Upper lobe of right lung (tissue), 1 donor: ENCODE data around the gene EML4. TPM values are rescaled to one million over a fixed set of nuclear protein-coding genes. Genes with fewer than 3 reads are reported as not detected.

Experiments used
- ATAC-seq: fragments of 200-7000 bp; cut with Tn5 transposase; one replicate; pipeline ENCODE4 v1.9.1; 2020; ENCODE audit warnings: mild to moderate bottlenecking, moderate library complexity
- DNase-seq: peaks from one replicate; pipeline ENCODE4 v3.0.0-alpha.2; 2020
- H3K27ac ChIP-seq: fragments of 200-600 bp; one replicate; pipeline ENCODE4 v1.8.0; 2022
- H3K27me3 ChIP-seq: fragments of 200-600 bp; one replicate; pipeline ENCODE4 v1.8.0; 2022; ENCODE audit warnings: mild to moderate bottlenecking
- H3K36me3 ChIP-seq: fragments of 200-600 bp; one replicate; pipeline ENCODE4 v1.8.0; 2022
- H3K4me1 ChIP-seq: fragments of 200-600 bp; one replicate; pipeline ENCODE4 v1.8.0; 2022
- H3K4me3 ChIP-seq: fragments of 200-600 bp; one replicate; pipeline ENCODE4 v1.8.0; 2022; ENCODE audit warnings: mild to moderate bottlenecking
- H3K9me3 ChIP-seq: fragments of 200-600 bp; one replicate; pipeline ENCODE4 v1.8.0; 2022
- CTCF ChIP-seq: fragments of 200-600 bp; IDR thresholded peaks from one replicate; pipeline ENCODE4 v1.8.0; 2022; ENCODE audit warnings: antibody characterized with exemption
- intact Hi-C: fragments of 100-400 bp; cut with DNase I; formaldehyde crosslinking; loops from one replicate; pipeline ENCODE4 v1.11.0; 2022
- total RNA-seq: library from RNA; stranded (reverse); fragmentation: NEBNext Ultra II Directional; extraction: Animal tissue kit (Norgen Biotek cat#: 25700); gene quantifications from one replicate; pipeline ENCODE4 v1.2.1, GENCODE V29; 2021
- donor health status: DM: no; HTN: yes; CAD: no; lungs with severe emphysema.

EML4 gene
- total RNA-seq, 1 donor from 2014 or later: 83.0 TPM

DNA sequence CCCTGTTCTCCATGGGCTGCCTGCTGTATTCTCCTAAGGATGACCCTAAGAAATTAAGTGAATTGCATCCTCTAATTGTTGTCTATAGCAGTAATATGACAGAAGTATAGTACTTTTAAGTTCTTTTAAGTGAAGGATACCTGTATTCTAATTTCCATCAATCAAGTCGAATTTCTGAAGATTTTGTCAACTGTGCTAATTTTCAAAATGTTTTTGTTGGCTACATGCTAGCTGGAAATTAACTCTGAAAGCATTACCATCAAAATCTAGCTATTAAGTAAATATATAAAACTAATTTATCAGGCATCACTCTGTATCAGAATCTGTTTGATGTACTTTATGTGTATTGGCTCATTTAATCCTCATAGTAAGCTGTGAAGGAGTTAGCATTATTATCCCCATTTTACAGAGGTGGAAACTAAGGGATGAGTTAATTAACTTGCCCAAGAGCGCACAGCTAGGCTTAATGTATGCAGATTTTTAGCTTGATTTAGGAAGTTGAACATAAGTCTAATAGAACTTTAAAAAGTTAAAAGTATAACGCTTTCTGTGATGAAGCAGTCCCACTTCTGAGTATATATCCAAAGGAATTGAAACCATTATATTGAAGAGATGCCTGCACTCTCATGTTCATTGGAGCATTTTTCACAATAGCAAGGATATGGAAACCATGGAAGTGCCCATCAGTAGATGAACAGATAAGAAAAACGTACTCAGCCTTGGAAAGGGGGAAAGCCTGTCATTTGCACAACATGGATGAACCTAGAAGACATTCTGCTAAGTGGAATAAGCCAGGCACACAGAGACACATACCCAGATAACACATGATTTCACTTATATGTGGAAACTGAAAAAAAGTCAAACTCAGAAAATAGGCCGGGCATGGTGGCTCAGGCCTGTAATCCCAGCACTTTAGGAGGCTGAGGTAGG is 32.0 kb downstream of the EML4 start:
- no peak for TF ChIP-seq CTCF
- DNase-seq: no peak
- Histone ChIP-seq H3K27ac (no peak overlapping the region), H3K27me3 (no peaks in the 10 kb centered on the region), H3K4me3 (no peak overlapping the region), H3K9me3 (no peaks in the 10 kb centered on the region), H3K4me1 (peaks cover 25% of the 10 kb centered on the region), H3K36me3 (no peaks in the 10 kb centered on the region)
- intact Hi-C loops: no loop called here
- no peak for ATAC-seq

GRCh38 chr2:42202634-42203008 is 33.5 kb downstream of the EML4 start:
- peaks cover 14% of the 10 kb centered on the region for H3K4me1 ChIP-seq
- no peaks in the 10 kb centered on the region for H3K36me3 ChIP-seq
- no peak overlapping the region for H3K4me3 ChIP-seq
- no peak overlapping the region for H3K27ac ChIP-seq
- no peaks in the 10 kb centered on the region for H3K9me3 ChIP-seq
- TF ChIP-seq CTCF: no peak
- H3K27me3 ChIP-seq: no peaks in the 10 kb centered on the region
- intact Hi-C loops: no loop called here
- DNase-seq (no peak), ATAC-seq (no peak)

GRCh38 chr2:42203792-42204191 is 34.6 kb downstream of the EML4 start:
- Histone ChIP-seq H3K9me3 (no peaks in the 10 kb centered on the region), H3K4me1 (peaks cover 14% of the 10 kb centered on the region), H3K4me3 (no peak overlapping the region), H3K36me3 (no peaks in the 10 kb centered on the region), H3K27me3 (no peaks in the 10 kb centered on the region), H3K27ac (no peak overlapping the region)
- intact Hi-C loops: no loop called here
- DNase-seq (no peak), ATAC-seq (no peak)
- TF ChIP-seq CTCF: no peak

DNA sequence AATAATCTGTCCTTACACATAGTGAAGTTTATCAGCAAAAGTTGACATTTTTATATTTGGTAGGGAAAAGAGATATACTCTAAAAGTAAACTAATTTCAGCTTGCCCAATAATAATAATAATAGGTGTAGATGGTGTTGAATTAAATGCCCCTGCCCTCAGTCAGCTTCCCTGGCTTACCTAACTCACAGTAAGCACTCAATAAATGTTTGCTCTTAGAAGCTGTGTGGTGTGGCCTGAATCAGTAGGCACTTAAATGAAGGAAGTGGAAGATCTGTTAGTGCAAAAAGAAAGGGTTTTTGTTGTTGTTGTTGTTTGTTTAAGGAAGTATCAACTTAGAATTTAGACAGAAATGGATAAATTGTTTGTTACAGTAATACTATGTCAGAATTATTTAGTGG is 36.2 kb downstream of the EML4 start:
- ATAC-seq: no peak
- intact Hi-C loops: no loop called here
- H3K4me3 ChIP-seq: no peak overlapping the region
- H3K27me3 ChIP-seq: no peaks in the 10 kb centered on the region
- H3K36me3 ChIP-seq: no peaks in the 10 kb centered on the region
- TF ChIP-seq CTCF: no peak
- no peak overlapping the region for H3K27ac ChIP-seq
- no peak for DNase-seq
- H3K9me3 ChIP-seq: no peaks in the 10 kb centered on the region
- peaks cover 9% of the 10 kb centered on the region for H3K4me1 ChIP-seq

GRCh38 chr2:42207826-42208225 is 38.7 kb downstream of the EML4 start:
- H3K27ac ChIP-seq: no peak overlapping the region
- DNase-seq (no peak), ATAC-seq (no peak)
- no peak overlapping the region for H3K4me3 ChIP-seq
- no peaks in the 10 kb centered on the region for H3K36me3 ChIP-seq
- no peaks in the 10 kb centered on the region for H3K9me3 ChIP-seq
- H3K4me1 ChIP-seq: no peaks in the 10 kb centered on the region
- intact Hi-C loops: no loop called here
- TF ChIP-seq CTCF: no peak
- no peaks in the 10 kb centered on the region for H3K27me3 ChIP-seq
